Natural killer cell (primary cell): ENCODE measurements around the gene MTR. TPM values are rescaled to one million over a fixed set of nuclear protein-coding genes. Genes with fewer than 3 reads are reported as not detected.

Source experiments
- ATAC-seq, 3 donors: fragments of 150-1000 bp in 2 of 3; fragments of 200-7000 bp in 1 of 3; cut with Tn5 transposase; 1 replicate in 1 of 3; 2 replicates in 2 of 3; pipeline ENCODE4 v1.10.0; 2021; ENCODE audit warnings: mild to moderate bottlenecking in 2 of 3, moderate library complexity in 2 of 3
- DNase-seq, 2 donors: peaks; one replicate each; pipeline versions ENCODE4 v3.0.0 to v3.0.0-alpha.2; 2013 to 2021; ENCODE audit warnings: mixed read lengths in 1 of 2
- H3K27ac ChIP-seq: one replicate; pipeline ENCODE4 v1.5.1; 2013; ENCODE audit warnings: mild to moderate bottlenecking, low read length
- H3K27me3 ChIP-seq: one replicate; pipeline ENCODE4 v1.6.1; 2013; ENCODE audit warnings: low read length; ENCODE audit not compliant: control insufficient read depth, insufficient read depth
- H3K36me3 ChIP-seq: one replicate; pipeline ENCODE4 v1.6.1; 2013; ENCODE audit warnings: low read length; ENCODE audit not compliant: control insufficient read depth, insufficient read depth
- H3K4me1 ChIP-seq: one replicate; pipeline ENCODE4 v1.6.1; 2013; ENCODE audit warnings: low read length; ENCODE audit not compliant: control insufficient read depth, insufficient read depth
- H3K4me3 ChIP-seq: one replicate; pipeline ENCODE4 v1.5.1; 2013; ENCODE audit warnings: low read length
- H3K9me3 ChIP-seq: one replicate; pipeline ENCODE4 v1.6.1; 2013; ENCODE audit warnings: low read length; ENCODE audit not compliant: control insufficient read depth, insufficient read depth
- H3K27ac Mint-ChIP-seq, 2 donors: one replicate each; pipeline ENCODE4 v1.8.0; 2022; ENCODE audit warnings: mild to moderate bottlenecking in 2 of 2, mixed read lengths in 2 of 2, moderate library complexity in 1 of 2
- H3K27me3 Mint-ChIP-seq, 2 donors: one replicate each; pipeline ENCODE4 v1.8.0; 2022; ENCODE audit warnings: low read depth in 2 of 2, mixed read lengths in 2 of 2
- H3K36me3 Mint-ChIP-seq: one replicate; pipeline ENCODE4 v1.8.0; 2022; ENCODE audit warnings: mixed read lengths
- H3K4me1 Mint-ChIP-seq, 2 donors: one replicate each; pipeline ENCODE4 v1.8.0; 2022; ENCODE audit warnings: mixed read lengths in 2 of 2
- H3K4me3 Mint-ChIP-seq: one replicate; pipeline ENCODE4 v1.8.0; 2022; ENCODE audit warnings: mild to moderate bottlenecking, moderate library complexity, mixed read lengths
- H3K9me3 Mint-ChIP-seq, 2 donors: one replicate each; pipeline ENCODE4 v1.8.0; 2022; ENCODE audit warnings: mixed read lengths in 2 of 2
- CTCF ChIP-seq: fragments of 200-600 bp; IDR thresholded peaks from one replicate; pipeline ENCODE4 v1.8.0; 2022; ENCODE audit warnings: antibody characterized with exemption
- WGBS: methylation state at CpG from one replicate; pipeline ENCODE4 v1.1.7; 2013; ENCODE audit warnings: missing lambda C conversion rate; ENCODE audit not compliant: insufficient coverage; 5-methylcytosine and 5-hydroxymethylcytosine counted together
- intact Hi-C: fragments of 100-400 bp; cut with micrococcal nuclease; formaldehyde crosslinking; loops from one replicate; pipeline ENCODE4 v1.14.2; 2022
- total RNA-seq, 4 donors: library from RNA; stranded (reverse); fragments of 120-200 nt in 1 of 4; gene quantifications; one replicate each; pipeline versions ENCODE4 v1.2.3 to v1.2.4, GENCODE V29; 2013 to 2022

MTR gene
- total RNA-seq, 3 donors from 2014 or later (not counting 1 experiment from before 2014, with no cell fraction given) = 28.4 to 41.1 (median 38.4) TPM

GRCh38 chr1:236870721-236871120, 75.6 kb downstream of the MTR start:
- no peaks in the 10 kb centered on the region for H3K9me3 ChIP-seq
- no peak overlapping the region for H3K27ac ChIP-seq
- Mint-ChIP-seq H3K9me3 (no peaks in the 10 kb centered on the region), H3K36me3 (peaks cover 24% of the 10 kb centered on the region), H3K27ac (no peak overlapping the region), H3K4me1 (peaks cover 0 to 4% of the 10 kb centered on the region in 2 donors), H3K4me3 (no peak overlapping the region), H3K27me3 (no peaks in the 10 kb centered on the region)
- TF ChIP-seq CTCF = no peak
- no peaks in the 10 kb centered on the region for H3K27me3 ChIP-seq
- peaks cover 20% of the 10 kb centered on the region for H3K36me3 ChIP-seq
- no peak overlapping the region for H3K4me3 ChIP-seq
- WGBS = 79% methylated on average over 5 of the region's 6 CpGs
- ATAC-seq (peak in 1 of 3 donors; percentile 60), DNase-seq (no peak)
- no peaks in the 10 kb centered on the region for H3K4me1 ChIP-seq
- intact Hi-C loops = no loop called here

GRCh38 chr1:236872075-236872666, 77.1 kb downstream of the MTR start:
- H3K4me1 Mint-ChIP-seq = peaks cover 0 to 4% of the 10 kb centered on the region in 2 donors
- H3K36me3 Mint-ChIP-seq = peaks cover 23% of the 10 kb centered on the region
- no peak for ATAC-seq
- H3K27me3 Mint-ChIP-seq = no peaks in the 10 kb centered on the region
- H3K4me1 ChIP-seq = no peaks in the 10 kb centered on the region
- no peak overlapping the region for H3K4me3 Mint-ChIP-seq
- WGBS = 100% methylated on average over 5 of the region's 5 CpGs
- no peak overlapping the region for H3K4me3 ChIP-seq
- TF ChIP-seq CTCF = no peak
- H3K9me3 Mint-ChIP-seq = no peaks in the 10 kb centered on the region
- DNase-seq = no peak
- no peak overlapping the region for H3K27ac ChIP-seq
- H3K9me3 ChIP-seq = no peaks in the 10 kb centered on the region
- peaks cover 24% of the 10 kb centered on the region for H3K36me3 ChIP-seq
- no peaks in the 10 kb centered on the region for H3K27me3 ChIP-seq
- intact Hi-C loops = no loop called here
- H3K27ac Mint-ChIP-seq = peak overlapping the region in 1 of 2 donors; percentile 24

GRCh38 chr1:236875975-236876374, 80.9 kb downstream of the MTR start:
- DNase-seq (no peak), ATAC-seq (no peak)
- H3K27ac ChIP-seq = no peak overlapping the region
- Mint-ChIP-seq H3K27ac (no peak overlapping the region), H3K4me1 (peaks cover 0 to 4% of the 10 kb centered on the region in 2 donors), H3K4me3 (no peak overlapping the region), H3K27me3 (no peaks in the 10 kb centered on the region), H3K9me3 (no peaks in the 10 kb centered on the region), H3K36me3 (peaks cover 14% of the 10 kb centered on the region)
- 98% methylated on average over 4 of the region's 5 CpGs for WGBS
- H3K9me3 ChIP-seq = no peaks in the 10 kb centered on the region
- H3K4me3 ChIP-seq = no peak overlapping the region
- intact Hi-C loops = no loop called here
- peaks cover 24% of the 10 kb centered on the region for H3K36me3 ChIP-seq
- TF ChIP-seq CTCF = no peak
- H3K4me1 ChIP-seq = no peaks in the 10 kb centered on the region
- H3K27me3 ChIP-seq = no peaks in the 10 kb centered on the region

- intact Hi-C loops = no loop called here
- DNase-seq (no peak), ATAC-seq (no peak)
- H3K27ac Mint-ChIP-seq = no peak overlapping the region
- H3K27me3 Mint-ChIP-seq = no peaks in the 10 kb centered on the region
- peaks cover 14% of the 10 kb centered on the region for H3K36me3 Mint-ChIP-seq
- no peak for TF ChIP-seq CTCF
- Histone ChIP-seq H3K4me3 (no peak overlapping the region), H3K9me3 (no peaks in the 10 kb centered on the region), H3K27ac (no peak overlapping the region), H3K4me1 (no peaks in the 10 kb centered on the region), H3K27me3 (no peaks in the 10 kb centered on the region), H3K36me3 (peaks cover 22% of the 10 kb centered on the region)
- H3K4me3 Mint-ChIP-seq = no peak overlapping the region
- 75% methylated on average over 1 of the region's 2 CpGs for WGBS
- H3K9me3 Mint-ChIP-seq = no peaks in the 10 kb centered on the region
- H3K4me1 Mint-ChIP-seq = no peaks in the 10 kb centered on the region
Observed at GRCh38 chr1:236877661-236878060, 82.6 kb downstream of the MTR start.
